GM12874 (cell line): ENCODE measurements around the gene ZNF239.

Source experiments
- CTCF ChIP-seq: IDR thresholded peaks from 2 replicates; pipeline ENCODE4 v1.5.1; 2011; ENCODE audit warnings: low read depth, mild to moderate bottlenecking, control low read depth, low read length, moderate library complexity; ENCODE audit not compliant: insufficient read depth

Gene ZNF239

GRCh38 chr10:43591303-43591904 is 17.0 kb upstream of the ZNF239 start:
- no peak for TF ChIP-seq CTCF

GRCh38 chr10:43585981-43586729 is 11.7 kb upstream of the ZNF239 start:
- TF ChIP-seq CTCF: no peak

DNA sequence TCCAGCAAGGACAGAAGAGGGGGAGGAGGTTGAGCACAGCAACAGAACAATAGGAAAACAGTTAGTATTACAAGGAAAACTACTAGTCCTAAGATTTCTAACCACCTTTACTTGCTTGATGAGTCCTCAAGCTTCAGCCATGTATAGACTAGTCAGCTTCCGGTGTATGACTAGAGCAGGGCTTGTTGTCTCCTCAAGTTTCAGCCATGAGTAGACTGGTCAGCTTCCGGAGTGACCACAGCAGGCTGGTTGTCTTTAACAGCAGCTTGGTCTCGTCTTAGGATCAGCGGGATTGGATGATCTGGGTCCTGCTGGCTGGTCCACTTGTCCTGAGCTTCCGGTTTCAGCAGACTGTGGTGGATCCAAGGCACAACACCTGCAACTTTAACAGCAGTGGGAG is 10.6 kb upstream of the ZNF239 start:
- TF ChIP-seq CTCF: no peak

- TF ChIP-seq CTCF: no peak
These were observed 9.6 kb upstream of the ZNF239 start for GRCh38 chr10:43584051-43584450.

GRCh38 chr10:43576580-43576979 is 2.2 kb upstream of the ZNF239 start:
- TF ChIP-seq CTCF: no peak

DNA sequence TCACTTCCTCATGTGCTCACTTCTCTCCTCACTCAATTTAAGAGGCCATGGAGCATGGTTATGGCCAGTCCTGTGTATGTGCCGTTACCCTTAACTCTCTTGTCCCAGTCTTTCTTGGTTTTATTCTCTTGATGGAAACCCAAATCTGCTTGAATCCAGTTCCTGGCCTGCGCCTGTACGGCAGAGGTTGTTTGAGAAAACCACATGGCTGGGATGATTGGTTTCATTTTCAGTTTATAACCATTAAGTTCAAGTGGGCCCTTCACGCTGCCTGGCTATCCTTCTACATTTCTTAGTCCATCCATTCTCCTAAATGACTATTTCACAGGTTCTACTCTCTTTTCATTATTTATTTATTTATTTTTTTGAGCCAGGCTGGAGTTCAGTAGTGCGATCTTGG is 1.6 kb upstream of the ZNF239 start:
- no peak for TF ChIP-seq CTCF

DNA sequence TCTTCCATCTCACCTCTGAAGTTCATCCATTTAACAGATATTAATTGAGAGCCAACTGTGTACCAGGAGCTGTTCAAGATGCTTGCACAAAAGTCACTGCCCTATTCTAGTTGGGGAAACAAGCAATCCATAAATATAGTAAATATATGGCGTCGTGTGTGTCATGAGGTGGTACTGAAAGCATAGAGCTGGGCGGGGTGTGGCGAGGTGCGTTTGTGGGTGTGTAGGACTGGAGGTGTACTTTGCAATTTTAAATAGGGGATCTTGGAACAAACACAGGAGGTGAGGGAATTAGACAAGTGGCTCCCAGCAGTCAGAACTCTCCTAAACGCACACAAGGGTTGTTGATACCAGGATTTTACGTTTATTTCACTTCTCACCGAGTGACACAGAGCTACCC is 490 bp upstream of the ZNF239 start:
- TF ChIP-seq CTCF: no peak
